Esophagus muscularis mucosa (tissue), 3 donors: Measurements from ENCODE around the gene IGSF21.

ENCODE experiments used
- CTCF ChIP-seq, 3 experiments: fragments of 200-600 bp in 2 of 3; fragments of 450-650 bp in 1 of 3; sonication (generic) in 2 of 3; IDR thresholded peaks; one replicate each; pipeline ENCODE4 v1.5.1; 2017 to 2019; ENCODE audit warnings: antibody characterized with exemption in 3 of 3, mild to moderate bottlenecking in 2 of 3, moderate library complexity in 1 of 3
- POLR2A ChIP-seq: fragments of 450-650 bp; IDR thresholded peaks from one replicate; pipeline ENCODE4 v1.6.1; 2017; ENCODE audit warnings: antibody characterized with exemption, moderate library complexity, mild to moderate bottlenecking, low read depth
- POLR2AphosphoS5 ChIP-seq, 2 donors: sonication (generic); formaldehyde crosslinking; IDR thresholded peaks; one replicate each; pipeline ENCODE4 v1.6.1; 2017; ENCODE audit warnings: antibody characterized with exemption in 2 of 2

DNA sequence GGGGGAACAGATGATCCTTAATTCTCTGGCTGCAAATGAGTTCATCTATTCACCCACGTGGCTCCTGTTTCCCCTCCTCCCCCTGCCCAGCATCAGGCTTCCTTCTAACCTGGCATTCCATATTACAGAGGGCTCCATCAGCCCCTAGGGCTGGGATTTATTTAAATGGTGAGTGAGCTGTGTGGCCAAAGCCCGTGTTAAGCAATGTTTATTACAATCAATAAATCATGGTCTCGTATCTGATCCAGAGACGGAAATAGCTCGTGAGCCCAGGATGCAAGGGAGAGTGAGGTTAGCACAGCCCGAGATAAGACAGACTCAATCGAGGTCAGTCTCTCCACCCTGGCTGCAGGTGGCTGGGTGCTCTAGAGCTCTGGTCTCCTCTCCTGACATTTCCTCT lies 43.1 kb upstream of the IGSF21 start:
- TF ChIP-seq POLR2A, result no peak
- TF ChIP-seq POLR2AphosphoS5 (IDR thresholded peaks at IDR 0.05), result no peak
- no peak for TF ChIP-seq CTCF (IDR thresholded peaks at IDR 0.05)
